Panc1 (cell line): Measurements from ENCODE around the gene ALDH3A1.

Source experiments
- POLR2AphosphoS5 ChIP-seq: IDR thresholded peaks from 2 replicates; pipeline ENCODE4 v1.6.1; 2012; ENCODE audit warnings: mild to moderate bottlenecking, low read depth, low read length, moderate library complexity
- SIN3A ChIP-seq: IDR thresholded peaks from 2 replicates; pipeline ENCODE4 v1.6.1; 2012; ENCODE audit warnings: low read depth, mild to moderate bottlenecking, low read length, moderate library complexity, borderline replicate concordance; ENCODE audit not compliant: insufficient read depth
- TCF7L2 ChIP-seq: IDR thresholded peaks from 2 replicates; pipeline ENCODE4 v1.6.1; 2011; ENCODE audit warnings: mild to moderate bottlenecking, low read depth, low read length, inconsistent platforms
- TF ChIP-seq, protein P1 (sequence below), 2 experiments: IDR thresholded peaks; 2 replicates each; pipeline ENCODE4 v1.6.1; 2011 to 2012; ENCODE audit warnings: low read depth in 2 of 2, control low read depth in 1 of 2, low read length in 1 of 2, mild to moderate bottlenecking in 1 of 2, moderate library complexity in 1 of 2; ENCODE audit not compliant: insufficient read depth in 1 of 2
- TF ChIP-seq, protein P2 (sequence below): fragments of 450-650 bp; IDR thresholded peaks from 2 replicates; pipeline ENCODE4 v1.5.1; 2017; ENCODE audit warnings: mild to moderate bottlenecking

DNA sequence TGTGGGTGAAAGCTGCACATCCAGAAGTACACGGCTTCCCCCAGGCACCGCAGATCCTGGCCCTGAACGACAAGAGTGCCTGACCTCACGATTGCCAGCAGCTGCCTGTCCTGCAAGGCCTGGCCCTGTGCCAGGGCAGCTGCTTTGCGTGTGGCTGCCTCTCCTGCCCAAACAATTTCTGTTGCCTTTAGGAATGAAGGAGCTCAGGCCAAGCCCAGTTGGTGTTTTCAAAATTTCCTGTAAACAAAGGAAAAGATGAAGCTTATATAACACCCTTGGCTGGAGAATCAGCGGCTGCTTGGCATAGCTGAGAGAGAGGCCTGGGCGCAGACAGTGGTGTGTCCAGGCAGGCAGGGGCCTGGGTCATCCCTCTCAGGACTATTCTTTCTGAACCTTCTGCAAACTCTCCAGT is 20.0 kb downstream of the ALDH3A1 start:
- TF ChIP-seq, protein P1, sequence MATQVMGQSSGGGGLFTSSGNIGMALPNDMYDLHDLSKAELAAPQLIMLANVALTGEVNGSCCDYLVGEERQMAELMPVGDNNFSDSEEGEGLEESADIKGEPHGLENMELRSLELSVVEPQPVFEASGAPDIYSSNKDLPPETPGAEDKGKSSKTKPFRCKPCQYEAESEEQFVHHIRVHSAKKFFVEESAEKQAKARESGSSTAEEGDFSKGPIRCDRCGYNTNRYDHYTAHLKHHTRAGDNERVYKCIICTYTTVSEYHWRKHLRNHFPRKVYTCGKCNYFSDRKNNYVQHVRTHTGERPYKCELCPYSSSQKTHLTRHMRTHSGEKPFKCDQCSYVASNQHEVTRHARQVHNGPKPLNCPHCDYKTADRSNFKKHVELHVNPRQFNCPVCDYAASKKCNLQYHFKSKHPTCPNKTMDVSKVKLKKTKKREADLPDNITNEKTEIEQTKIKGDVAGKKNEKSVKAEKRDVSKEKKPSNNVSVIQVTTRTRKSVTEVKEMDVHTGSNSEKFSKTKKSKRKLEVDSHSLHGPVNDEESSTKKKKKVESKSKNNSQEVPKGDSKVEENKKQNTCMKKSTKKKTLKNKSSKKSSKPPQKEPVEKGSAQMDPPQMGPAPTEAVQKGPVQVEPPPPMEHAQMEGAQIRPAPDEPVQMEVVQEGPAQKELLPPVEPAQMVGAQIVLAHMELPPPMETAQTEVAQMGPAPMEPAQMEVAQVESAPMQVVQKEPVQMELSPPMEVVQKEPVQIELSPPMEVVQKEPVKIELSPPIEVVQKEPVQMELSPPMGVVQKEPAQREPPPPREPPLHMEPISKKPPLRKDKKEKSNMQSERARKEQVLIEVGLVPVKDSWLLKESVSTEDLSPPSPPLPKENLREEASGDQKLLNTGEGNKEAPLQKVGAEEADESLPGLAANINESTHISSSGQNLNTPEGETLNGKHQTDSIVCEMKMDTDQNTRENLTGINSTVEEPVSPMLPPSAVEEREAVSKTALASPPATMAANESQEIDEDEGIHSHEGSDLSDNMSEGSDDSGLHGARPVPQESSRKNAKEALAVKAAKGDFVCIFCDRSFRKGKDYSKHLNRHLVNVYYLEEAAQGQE (IDR thresholded peaks at IDR 0.05; ENCODE audit: insufficient read depth in 1 of 2, low read depth in 2 of 2, low read length in 1 of 2): no peak
- TF ChIP-seq, protein P2, sequence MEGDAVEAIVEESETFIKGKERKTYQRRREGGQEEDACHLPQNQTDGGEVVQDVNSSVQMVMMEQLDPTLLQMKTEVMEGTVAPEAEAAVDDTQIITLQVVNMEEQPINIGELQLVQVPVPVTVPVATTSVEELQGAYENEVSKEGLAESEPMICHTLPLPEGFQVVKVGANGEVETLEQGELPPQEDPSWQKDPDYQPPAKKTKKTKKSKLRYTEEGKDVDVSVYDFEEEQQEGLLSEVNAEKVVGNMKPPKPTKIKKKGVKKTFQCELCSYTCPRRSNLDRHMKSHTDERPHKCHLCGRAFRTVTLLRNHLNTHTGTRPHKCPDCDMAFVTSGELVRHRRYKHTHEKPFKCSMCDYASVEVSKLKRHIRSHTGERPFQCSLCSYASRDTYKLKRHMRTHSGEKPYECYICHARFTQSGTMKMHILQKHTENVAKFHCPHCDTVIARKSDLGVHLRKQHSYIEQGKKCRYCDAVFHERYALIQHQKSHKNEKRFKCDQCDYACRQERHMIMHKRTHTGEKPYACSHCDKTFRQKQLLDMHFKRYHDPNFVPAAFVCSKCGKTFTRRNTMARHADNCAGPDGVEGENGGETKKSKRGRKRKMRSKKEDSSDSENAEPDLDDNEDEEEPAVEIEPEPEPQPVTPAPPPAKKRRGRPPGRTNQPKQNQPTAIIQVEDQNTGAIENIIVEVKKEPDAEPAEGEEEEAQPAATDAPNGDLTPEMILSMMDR: no peak
- TF ChIP-seq POLR2AphosphoS5 (no peak), SIN3A (no peak), TCF7L2 (no peak)
